M059J (cell line): ENCODE data around the gene MACROD2. TPM values are rescaled to one million over a fixed set of nuclear protein-coding genes. Genes with fewer than 3 reads are reported as not detected.

ENCODE experiments used
- DNase-seq: peaks from one replicate; pipeline ENCODE4 v3.0.0-alpha.2; 2012; ENCODE audit warnings: low read depth
- total RNA-seq: library from RNA; depleted of rRNA; stranded (reverse); fragments of >200 nt; shearing (Covaris generic); gene quantifications from 2 replicates; pipeline ENCODE4 v1.2.3, GENCODE V29; 2014

The MACROD2 gene
- total RNA-seq, 1 experiment from 2014 or later, result 1.8 TPM

- DNase-seq, result no peak
These were observed 1047.4 kb downstream of the MACROD2 start for GRCh38 chr20:15042723-15043122.

DNA sequence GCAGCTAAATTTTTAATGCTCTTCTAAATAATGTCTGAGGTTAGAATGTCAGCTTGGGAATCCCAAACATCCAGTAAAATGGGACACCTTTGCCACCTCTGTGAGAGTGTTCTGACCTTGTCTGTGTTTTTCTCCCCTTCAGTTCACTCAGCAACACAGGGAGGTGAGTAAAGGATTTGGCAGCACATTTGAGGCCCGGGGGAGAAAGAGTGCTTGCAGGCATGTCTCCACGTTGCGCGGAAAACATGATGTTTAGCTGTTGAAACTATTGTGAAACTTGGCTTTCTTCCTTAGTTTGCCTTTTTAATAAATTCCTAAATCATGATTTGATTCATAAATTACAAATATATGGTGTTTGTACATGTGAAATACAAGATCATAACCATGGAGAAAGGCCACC, 1049.9 kb downstream of the MACROD2 start:
- DNase-seq, result no peak

GRCh38 chr20:15047042-15047441, 1051.7 kb downstream of the MACROD2 start:
- no peak for DNase-seq

GRCh38 chr20:15047601-15048000, 1052.3 kb downstream of the MACROD2 start:
- DNase-seq, result no peak

GRCh38 chr20:15056246-15056645, 1060.9 kb downstream of the MACROD2 start:
- DNase-seq, result no peak

DNA sequence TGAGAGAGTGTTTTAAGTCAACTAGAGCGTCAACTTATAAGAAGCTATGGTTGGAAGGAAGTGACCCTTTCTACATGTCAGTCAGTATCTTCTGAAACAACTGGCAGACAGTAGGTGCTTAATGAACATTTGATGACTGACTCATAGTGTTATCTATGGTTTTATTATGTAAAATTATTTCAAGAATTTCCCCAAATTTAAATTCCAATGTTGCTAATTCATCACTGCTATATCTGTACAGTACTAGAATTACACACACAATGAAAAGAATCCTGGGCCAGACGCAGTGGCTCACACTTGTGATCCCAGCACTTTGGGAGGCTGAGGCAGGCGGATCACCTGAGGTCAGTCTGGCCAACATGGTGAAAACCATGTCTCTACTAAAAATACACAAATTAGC, 1063.5 kb downstream of the MACROD2 start:
- no peak for DNase-seq

GRCh38 chr20:15059438-15059837, 1064.1 kb downstream of the MACROD2 start:
- DNase-seq, result no peak

DNA sequence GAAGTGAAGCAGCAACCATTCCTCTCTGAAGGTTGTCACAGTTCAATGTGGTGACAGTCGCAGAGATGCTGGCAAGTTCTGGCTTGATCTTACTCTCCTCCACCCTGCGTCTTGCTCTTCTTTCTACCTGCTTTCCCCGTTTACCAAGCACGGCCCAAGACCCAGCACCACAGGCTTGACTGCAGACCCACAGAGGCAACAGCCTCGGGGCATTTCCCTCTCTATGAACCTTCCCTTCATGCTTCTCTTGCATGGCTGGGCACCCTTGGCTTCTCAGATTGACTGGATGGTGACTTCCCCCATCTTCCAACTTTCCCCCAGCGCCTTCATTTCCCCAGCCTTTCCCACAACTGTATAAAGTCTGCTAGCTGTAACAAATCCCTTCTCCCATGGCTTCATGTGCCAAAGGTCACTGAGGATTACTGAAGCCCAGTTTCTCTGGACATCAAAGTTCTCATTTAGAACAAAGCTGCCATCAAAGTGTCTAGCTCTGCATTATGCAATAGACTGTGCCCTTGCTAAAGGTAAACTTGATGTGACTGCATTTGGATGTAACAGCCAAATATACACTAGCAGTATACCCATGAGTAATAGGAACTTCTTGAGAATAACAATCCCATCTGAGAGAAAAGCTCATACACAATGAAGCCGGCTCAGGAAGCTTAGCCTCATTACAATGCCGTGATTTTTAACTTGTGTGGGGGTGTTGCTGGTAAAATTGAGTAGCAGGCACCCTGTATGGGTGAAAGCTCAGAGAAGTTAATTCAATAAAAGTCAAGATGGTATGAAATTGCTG, 1065.1 kb downstream of the MACROD2 start:
- DNase-seq, result no peak

DNA sequence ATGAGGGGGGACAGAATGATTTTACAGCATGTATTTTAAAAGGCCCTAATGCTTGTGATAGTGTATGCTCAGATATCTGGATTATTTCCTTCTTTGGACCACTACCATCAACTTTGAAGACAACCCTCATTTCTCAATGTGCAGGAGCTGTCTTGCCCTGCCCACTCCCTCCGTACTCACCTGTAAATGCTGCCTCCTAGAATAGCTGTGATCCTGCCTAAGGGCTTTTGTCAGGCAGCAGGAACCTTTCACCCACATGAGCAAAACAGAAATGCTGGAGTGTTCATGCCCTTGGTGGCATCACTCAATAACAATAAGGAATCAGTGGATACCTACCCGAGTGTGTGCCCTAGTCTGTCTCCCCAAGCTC, 1065.7 kb downstream of the MACROD2 start:
- no peak for DNase-seq

- DNase-seq, result no peak
These were observed 1066.6 kb downstream of the MACROD2 start for GRCh38 chr20:15061955-15062354.

GRCh38 chr20:15063081-15063480, 1067.8 kb downstream of the MACROD2 start:
- no peak for DNase-seq

DNA sequence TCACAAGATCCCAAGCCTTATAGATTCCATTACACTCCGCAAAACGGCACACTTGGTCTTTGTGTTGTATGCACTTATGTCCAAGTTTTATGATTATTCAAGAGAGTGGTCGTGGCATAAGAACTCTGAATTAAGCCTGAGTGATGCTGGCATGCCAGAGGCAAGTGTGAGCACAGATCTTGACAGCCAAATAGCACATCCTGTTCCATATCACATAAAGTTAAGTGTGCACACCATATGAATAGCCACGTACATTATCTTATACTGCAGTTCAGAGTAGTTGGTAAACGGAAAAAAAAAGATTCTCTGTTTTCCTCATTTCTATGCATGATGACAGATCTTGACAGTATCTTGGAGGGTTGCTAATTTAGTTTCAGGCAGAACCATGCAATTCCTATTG, 1069.4 kb downstream of the MACROD2 start:
- DNase-seq, result no peak

GRCh38 chr20:15065794-15066193, 1070.5 kb downstream of the MACROD2 start:
- no peak for DNase-seq

DNA sequence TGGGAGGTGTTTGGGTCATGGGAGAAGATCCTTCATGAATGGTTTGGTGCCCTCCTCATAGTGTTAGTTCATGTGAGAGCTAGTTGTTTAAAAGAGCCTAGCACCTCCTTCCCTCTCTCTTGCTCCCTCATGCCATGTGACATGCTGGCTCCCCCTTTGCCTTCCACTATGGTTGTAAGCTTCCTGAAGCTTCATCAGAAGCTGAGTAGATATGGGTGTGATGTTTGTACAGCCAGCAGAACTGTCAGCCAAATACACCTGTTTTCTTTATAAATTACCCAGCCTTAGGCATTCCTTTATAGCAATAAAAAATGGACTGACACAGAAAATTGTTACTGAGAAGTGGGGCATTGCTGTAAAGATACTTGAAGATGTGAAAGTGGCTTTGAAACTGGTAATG, 1073.2 kb downstream of the MACROD2 start:
- DNase-seq, result no peak

DNA sequence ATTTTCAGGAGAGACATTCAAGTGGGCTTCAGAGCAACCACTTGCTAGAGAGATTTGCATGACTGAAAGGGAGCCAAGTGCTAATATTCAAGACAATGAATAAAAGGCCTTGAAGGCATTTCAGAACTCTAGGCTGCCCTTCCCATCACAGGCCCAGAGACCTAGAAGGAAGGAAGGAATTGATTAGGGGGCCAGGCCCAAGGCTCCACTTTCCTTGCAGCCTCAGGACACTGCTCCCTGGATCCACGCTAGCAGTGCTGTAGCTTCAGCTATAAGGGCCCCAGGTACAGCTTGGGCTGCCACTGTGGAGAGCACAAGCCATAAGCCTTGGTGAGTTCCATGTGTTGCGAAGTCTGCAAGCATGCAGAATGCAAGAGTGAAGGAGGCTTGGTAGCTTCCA, 1074.0 kb downstream of the MACROD2 start:
- DNase-seq, result no peak

DNA sequence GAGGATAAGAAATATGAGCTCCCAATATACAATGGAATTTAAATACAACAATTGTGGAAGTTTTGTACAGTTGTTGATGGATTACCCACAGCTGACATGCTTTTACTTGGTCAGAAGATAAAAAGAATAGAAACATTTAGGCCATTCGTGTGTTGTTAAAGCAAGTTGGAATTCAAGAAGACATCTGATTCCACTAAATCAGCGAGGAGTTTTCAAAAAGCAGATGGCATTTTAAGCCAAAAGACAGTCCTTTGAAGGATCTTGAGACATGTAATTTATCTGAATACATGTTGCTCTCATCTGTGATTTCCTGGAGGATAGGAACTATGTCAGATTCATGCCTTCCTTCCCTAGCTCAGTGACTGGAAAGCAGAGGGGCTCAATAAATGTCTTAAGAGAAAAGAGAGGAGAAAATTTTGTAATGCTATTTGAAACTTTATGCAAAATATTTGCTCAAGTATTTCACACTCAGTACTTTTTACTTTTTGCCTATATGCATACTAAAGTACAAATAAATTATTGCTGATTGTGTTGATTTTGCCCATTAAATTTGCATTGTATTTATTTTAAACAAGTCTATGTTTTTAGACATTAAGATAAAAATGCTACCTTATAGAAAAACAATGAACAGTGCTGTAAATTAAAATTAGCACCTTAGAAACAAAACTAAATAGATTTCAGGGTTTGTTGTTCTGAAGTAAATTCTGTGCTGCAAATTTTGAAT, 1075.9 kb downstream of the MACROD2 start:
- DNase-seq, result no peak

GRCh38 chr20:15072316-15072715, 1077.0 kb downstream of the MACROD2 start:
- no peak for DNase-seq

DNA sequence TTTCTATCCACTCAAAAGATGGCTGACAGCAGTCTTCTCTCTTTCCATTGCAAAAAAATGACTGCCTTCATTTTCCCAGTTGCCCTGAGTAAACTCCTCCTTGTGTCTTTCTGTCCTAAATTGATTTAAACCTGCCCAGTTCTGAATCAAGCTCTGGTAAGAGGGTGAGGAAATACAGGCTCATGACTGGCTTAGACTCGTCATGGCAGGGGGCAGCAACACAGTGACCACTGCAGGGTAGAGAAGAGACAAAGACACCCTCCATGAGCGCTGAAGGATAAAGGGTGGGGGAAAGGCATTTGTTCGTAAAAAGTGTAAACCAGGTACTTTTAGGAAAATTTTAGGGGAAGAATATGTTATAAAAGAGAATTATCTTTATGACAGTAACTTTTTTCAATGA, 1080.3 kb downstream of the MACROD2 start:
- DNase-seq, result no peak

GRCh38 chr20:15076785-15077184, 1081.5 kb downstream of the MACROD2 start:
- DNase-seq, result no peak

- DNase-seq, result no peak
These were observed 1082.5 kb downstream of the MACROD2 start for GRCh38 chr20:15077733-15078250.

DNA sequence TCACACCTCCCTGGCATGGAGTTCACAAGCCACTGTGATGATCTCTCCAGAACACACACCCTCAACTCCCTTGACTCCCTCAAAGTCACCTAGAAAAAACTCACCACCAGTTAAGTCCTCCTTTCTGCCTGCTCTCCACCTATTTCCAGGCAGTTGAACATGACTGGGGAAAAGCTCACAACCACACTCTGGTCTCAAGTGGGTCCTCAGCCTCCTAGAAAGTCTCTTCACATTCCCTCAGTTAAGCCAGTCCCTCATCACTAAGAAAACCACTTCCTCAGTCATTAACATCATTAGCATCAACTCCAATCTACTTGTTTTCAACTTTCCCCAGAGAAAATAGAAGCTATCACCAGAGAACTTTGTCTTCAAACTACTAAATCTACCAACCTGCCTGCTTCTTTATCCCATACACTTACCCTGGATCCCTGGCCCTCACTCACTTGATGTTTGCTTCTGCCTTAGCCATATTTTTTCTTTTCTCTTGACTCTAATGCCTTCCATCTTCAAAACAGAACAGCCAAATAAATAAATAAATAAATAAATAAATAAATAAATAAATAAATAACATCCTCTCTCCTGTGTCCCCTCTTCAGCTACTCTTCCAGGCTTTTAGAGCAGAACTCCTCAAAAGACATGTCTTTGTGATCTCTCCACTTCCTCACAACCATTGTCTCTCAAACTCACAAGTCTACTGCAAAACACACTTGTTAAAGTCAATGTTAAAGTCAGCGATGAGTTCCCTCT, 1084.5 kb downstream of the MACROD2 start:
- DNase-seq, result no peak

DNA sequence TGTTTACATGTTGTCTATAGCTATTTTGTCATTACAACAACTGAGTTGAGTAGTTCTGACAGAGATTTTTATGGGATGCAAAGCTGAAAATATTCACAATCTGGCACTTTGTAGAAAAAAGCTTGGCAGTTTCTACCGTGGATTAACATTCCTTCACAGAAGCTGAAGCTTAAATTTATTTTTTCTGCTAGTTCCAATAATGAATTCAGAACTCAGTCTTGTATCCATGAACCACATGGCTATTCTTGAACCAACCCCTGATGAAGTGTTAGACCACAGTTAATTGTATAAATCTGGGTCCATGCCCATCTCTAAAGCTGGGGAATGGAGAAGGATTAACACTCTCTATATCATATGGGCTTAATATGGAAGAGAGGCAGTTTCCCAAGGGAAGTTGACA, 1085.9 kb downstream of the MACROD2 start:
- DNase-seq, result no peak
